Vagina (tissue), 2 donors: ENCODE results near the gene C22orf31. TPM values are rescaled to one million over a fixed set of nuclear protein-coding genes. Genes with fewer than 3 reads are reported as not detected.

Experiments used
- DNase-seq, 2 donors: peaks; one replicate each; pipeline ENCODE4 v3.0.0-alpha.2; 2017; ENCODE audit errors: extremely low spot score in 2 of 2
- H3K27ac ChIP-seq: fragments of 200-600 bp; sonication (generic); one replicate; pipeline ENCODE4 v1.5.1; 2019
- H3K27me3 ChIP-seq: fragments of 200-600 bp; sonication (generic); one replicate; pipeline ENCODE4 v1.5.1; 2019
- H3K36me3 ChIP-seq, 2 donors: fragments of 200-600 bp; sonication (generic); one replicate each; pipeline ENCODE4 v1.5.1; 2017 to 2019
- H3K4me1 ChIP-seq: fragments of 200-600 bp; sonication (generic); one replicate; pipeline ENCODE4 v1.5.1; 2019
- H3K4me3 ChIP-seq, 2 donors: fragments of 200-600 bp; sonication (generic); 1 replicate in 1 of 2; 2 replicates in 1 of 2; pipeline ENCODE4 v1.5.1; 2016 to 2019
- H3K9me3 ChIP-seq: fragments of 200-600 bp; sonication (generic); one replicate; pipeline ENCODE4 v1.5.1; 2019
- CTCF ChIP-seq, 3 experiments: fragments of 450-650 bp in 2 of 3; fragments of 200-600 bp in 1 of 3; sonication (generic) in 1 of 3; IDR thresholded peaks; one replicate each; pipeline ENCODE4 v1.5.1; 2017 to 2019; ENCODE audit warnings: antibody characterized with exemption in 3 of 3, mild to moderate bottlenecking in 2 of 3, moderate library complexity in 2 of 3
- POLR2A ChIP-seq, 2 donors: fragments of 450-650 bp; IDR thresholded peaks; one replicate each; pipeline ENCODE4 v1.6.1; 2017; ENCODE audit warnings: antibody characterized with exemption in 2 of 2, mild to moderate bottlenecking in 2 of 2, moderate library complexity in 2 of 2
- POLR2AphosphoS5 ChIP-seq, 2 donors: sonication (generic); formaldehyde crosslinking; IDR thresholded peaks; one replicate each; pipeline ENCODE4 v1.9.0; 2017; ENCODE audit warnings: antibody characterized with exemption in 2 of 2, mild to moderate bottlenecking in 2 of 2, low read depth in 1 of 2; ENCODE audit not compliant: insufficient read depth in 1 of 2
- intact Hi-C: fragments of 100-400 bp; cut with DNase I; formaldehyde crosslinking; loops from one replicate; pipeline ENCODE4 v1.15.1; 2023
- total RNA-seq: library from RNA; depleted of rRNA; stranded (reverse); fragments of >200 nt; gene quantifications from one replicate; pipeline ENCODE4 v1.2.3, GENCODE V29; 2016

C22orf31 gene
- total RNA-seq, 1 donor from 2014 or later, result not detected

GRCh38 chr22:29055192-29055830, 6.3 kb downstream of the C22orf31 start:
- Histone ChIP-seq H3K9me3 (no peaks in the 10 kb centered on the region), H3K27me3 (no peaks in the 10 kb centered on the region), H3K4me3 (no peak overlapping the region), H3K36me3 (peaks cover 0 to 3% of the 10 kb centered on the region in 2 donors), H3K4me1 (no peaks in the 10 kb centered on the region), H3K27ac (no peak overlapping the region)
- no peak for DNase-seq
- intact Hi-C loops, result no loop called here
- TF ChIP-seq POLR2AphosphoS5 (IDR thresholded peaks at IDR 0.05; ENCODE audit: insufficient read depth in 1 of 2, low read depth in 1 of 2) (no peak), CTCF (IDR thresholded peaks at IDR 0.05) (no peak), POLR2A (IDR thresholded peaks at IDR 0.05) (no peak)

GRCh38 chr22:29054251-29054767, 7.3 kb downstream of the C22orf31 start:
- no peaks in the 10 kb centered on the region for H3K4me1 ChIP-seq
- peaks cover 0 to 13% of the 10 kb centered on the region in 2 donors for H3K36me3 ChIP-seq
- no peaks in the 10 kb centered on the region for H3K9me3 ChIP-seq
- intact Hi-C loops, result no loop called here
- no peak for DNase-seq
- no peak overlapping the region for H3K4me3 ChIP-seq
- H3K27ac ChIP-seq, result no peak overlapping the region
- no peaks in the 10 kb centered on the region for H3K27me3 ChIP-seq
- no peak for TF ChIP-seq POLR2A (IDR thresholded peaks at IDR 0.05)

DNA sequence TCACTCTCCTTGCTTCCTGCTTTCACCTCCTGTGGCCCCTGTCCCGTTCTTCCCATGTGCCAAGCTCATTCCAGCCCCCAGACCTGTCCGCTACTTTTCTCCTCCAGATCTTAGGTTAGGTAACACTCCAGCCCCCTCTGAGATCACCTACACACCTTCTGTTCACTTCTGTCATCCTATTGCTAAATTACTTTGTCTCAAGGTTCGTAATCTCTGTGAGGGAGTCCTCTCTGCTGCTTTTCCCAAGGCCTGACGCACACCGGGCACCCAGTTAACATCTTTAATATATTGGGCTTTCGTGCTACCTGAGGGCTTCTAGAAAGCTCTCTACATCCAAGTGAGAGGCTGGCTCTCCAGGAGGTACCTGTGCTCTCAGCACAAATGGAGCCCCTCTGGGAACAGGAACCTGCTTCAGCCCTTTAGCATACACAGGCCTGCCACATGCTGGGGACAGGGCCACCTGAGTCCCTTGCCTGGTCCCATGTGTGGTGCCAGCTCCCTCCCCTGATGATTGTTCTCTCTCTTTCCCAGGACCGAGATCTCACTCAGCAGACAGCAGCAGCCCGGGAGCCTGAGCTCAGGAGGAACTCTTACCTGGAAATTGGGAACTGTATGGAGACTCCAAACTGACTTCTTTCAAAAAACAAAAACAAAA, 8.5 kb downstream of the C22orf31 start:
- Histone ChIP-seq H3K27me3 (no peaks in the 10 kb centered on the region), H3K4me3 (no peak overlapping the region), H3K4me1 (no peaks in the 10 kb centered on the region), H3K36me3 (peaks cover 0 to 25% of the 10 kb centered on the region in 2 donors), H3K9me3 (no peaks in the 10 kb centered on the region), H3K27ac (no peak overlapping the region)
- intact Hi-C loops, result no loop called here
- no peak for DNase-seq
- TF ChIP-seq POLR2A (IDR thresholded peaks at IDR 0.05) (no peak), CTCF (IDR thresholded peaks at IDR 0.05) (no peak), POLR2AphosphoS5 (IDR thresholded peaks at IDR 0.05; ENCODE audit: insufficient read depth in 1 of 2, low read depth in 1 of 2) (no peak)

DNA sequence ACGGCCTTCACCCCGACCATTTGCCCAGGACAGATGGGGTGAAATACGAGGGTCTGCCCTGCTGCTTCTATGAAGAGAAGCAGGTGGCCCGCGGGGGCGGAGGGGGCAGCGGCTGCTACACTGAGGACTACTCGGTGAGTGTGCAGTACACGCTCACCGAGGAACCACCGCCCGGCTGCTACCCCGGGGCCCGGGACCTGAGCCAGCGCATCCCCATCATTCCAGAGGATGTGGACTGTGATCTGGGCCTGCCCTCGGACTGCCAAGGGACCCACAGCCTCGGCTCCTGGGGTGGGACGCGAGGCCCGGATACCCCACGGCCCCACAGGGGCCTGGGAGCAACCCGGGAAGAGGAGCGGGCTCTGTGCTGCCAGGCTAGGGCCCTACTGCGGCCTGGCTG, 11.2 kb downstream of the C22orf31 start:
- no peak overlapping the region for H3K27ac ChIP-seq
- H3K36me3 ChIP-seq, result peaks cover 0 to 37% of the 10 kb centered on the region in 2 donors
- H3K9me3 ChIP-seq, result no peaks in the 10 kb centered on the region
- H3K4me3 ChIP-seq, result no peak overlapping the region
- no peaks in the 10 kb centered on the region for H3K27me3 ChIP-seq
- no peak for DNase-seq
- H3K4me1 ChIP-seq, result no peaks in the 10 kb centered on the region
- TF ChIP-seq POLR2AphosphoS5 (IDR thresholded peaks at IDR 0.05; ENCODE audit: insufficient read depth in 1 of 2, low read depth in 1 of 2) (no peak), CTCF (IDR thresholded peaks at IDR 0.05) (no peak), POLR2A (IDR thresholded peaks at IDR 0.05) (no peak)
- intact Hi-C loops, result no loop called here

DNA sequence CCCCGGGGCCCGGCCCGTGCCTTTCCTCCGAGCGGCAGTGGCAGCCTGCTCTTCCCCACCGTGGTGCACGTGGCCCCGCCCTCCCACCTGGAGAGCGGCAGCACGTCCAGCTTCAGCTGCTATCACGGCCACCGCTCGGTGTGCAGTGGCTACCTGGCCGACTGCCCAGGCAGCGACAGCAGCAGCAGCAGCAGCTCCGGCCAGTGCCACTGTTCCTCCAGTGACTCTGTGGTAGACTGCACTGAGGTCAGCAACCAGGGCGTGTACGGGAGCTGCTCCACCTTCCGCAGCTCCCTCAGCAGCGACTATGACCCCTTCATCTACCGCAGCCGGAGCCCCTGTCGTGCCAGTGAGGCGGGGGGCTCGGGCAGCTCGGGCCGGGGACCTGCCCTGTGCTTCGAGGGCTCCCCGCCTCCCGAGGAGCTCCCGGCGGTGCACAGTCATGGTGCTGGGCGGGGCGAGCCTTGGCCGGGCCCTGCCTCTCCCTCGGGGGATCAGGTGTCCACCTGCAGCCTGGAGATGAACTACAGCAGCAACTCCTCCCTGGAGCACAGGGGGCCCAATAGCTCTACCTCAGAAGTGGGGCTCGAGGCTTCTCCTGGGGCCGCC, 11.9 kb downstream of the C22orf31 start:
- peaks cover 0 to 37% of the 10 kb centered on the region in 2 donors for H3K36me3 ChIP-seq
- intact Hi-C loops, result no loop called here

More for the DNA sequence above, 11.9 kb downstream of the C22orf31 start:
- Histone ChIP-seq H3K27me3 (no peaks in the 10 kb centered on the region), H3K4me3 (no peak overlapping the region), H3K27ac (no peak overlapping the region), H3K4me1 (peaks cover 3% of the 10 kb centered on the region), H3K9me3 (no peaks in the 10 kb centered on the region)
- no peak for DNase-seq
- no peak for TF ChIP-seq CTCF (IDR thresholded peaks at IDR 0.05)
- TF ChIP-seq POLR2A (IDR thresholded peaks at IDR 0.05), result no peak
- no peak for TF ChIP-seq POLR2AphosphoS5 (IDR thresholded peaks at IDR 0.05; ENCODE audit: insufficient read depth in 1 of 2, low read depth in 1 of 2)
